ENCODE data around the gene BMPR1A. TPM values are rescaled to one million over a fixed set of nuclear protein-coding genes. Genes with fewer than 3 reads are reported as not detected.
A peak's percentile ranks its signal among the peaks of the same experiment; 100 is the strongest.

Gene BMPR1A
- total and polyA plus RNA-seq, 2 of the 13 experiments (the other 11 are each of a cell fraction or from before 2014, with no cell fraction given) = 17.8 to 44.2 TPM

DNA sequence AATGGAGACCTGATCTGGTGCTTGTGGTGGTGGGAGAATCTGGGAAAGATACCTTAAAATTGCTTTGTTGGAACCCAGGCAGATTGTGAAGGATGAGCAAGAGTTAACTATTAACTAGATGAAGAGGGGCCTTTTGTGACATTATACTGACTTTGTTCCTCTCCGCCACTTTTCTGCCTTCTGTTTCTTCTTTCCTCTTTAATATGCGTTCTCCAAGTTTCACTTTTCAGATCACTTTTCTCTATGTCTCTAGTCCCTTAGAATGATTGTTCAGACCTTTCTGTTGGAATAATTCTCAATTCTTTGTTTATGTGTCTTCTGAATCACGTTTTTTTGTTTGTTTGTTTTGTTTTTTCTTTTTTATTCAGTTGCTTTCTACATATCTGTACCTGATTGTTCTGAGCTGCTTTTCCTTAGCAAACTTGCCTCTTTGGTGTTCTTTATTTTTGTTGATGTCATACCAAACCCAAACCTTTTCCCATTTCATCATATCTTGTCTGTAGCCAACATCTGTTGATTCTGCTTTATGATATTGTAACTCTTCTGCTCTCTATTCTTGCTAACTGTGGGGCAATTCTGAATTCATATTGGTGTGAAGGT, 2.8 kb downstream of the BMPR1A start (continued):
- TF ChIP-seq, protein P1, sequence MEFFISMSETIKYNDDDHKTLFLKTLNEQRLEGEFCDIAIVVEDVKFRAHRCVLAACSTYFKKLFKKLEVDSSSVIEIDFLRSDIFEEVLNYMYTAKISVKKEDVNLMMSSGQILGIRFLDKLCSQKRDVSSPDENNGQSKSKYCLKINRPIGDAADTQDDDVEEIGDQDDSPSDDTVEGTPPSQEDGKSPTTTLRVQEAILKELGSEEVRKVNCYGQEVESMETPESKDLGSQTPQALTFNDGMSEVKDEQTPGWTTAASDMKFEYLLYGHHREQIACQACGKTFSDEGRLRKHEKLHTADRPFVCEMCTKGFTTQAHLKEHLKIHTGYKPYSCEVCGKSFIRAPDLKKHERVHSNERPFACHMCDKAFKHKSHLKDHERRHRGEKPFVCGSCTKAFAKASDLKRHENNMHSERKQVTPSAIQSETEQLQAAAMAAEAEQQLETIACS (CRISPR knock-in tag; IDR thresholded peaks at IDR 0.05) = no peak
- TF ChIP-seq ATM (IDR thresholded peaks at IDR 0.05; ENCODE audit: borderline replicate concordance) = no peak
- TF ChIP-seq TRIM24 (CRISPR knock-in tag; IDR thresholded peaks at IDR 0.05) = no peak
- TF ChIP-seq TCF7 (IDR thresholded peaks at IDR 0.05; ENCODE audit: low read depth) = peak; percentile 42; the same call in 1 of the 2 replicates
- TF ChIP-seq JUND (CRISPR knock-in tag; IDR thresholded peaks at IDR 0.05) = no peak
- TF ChIP-seq ZNF777 (CRISPR knock-in tag; IDR thresholded peaks at IDR 0.05) = no peak
- 0 out of 2 replicates have a peak, but pooled peaks have one; percentile 38 for TF ChIP-seq RBFOX2 (IDR thresholded peaks at IDR 0.05; ENCODE audit: low read depth, low read length)
- no peak for TF ChIP-seq NCOA5 (CRISPR knock-in tag; IDR thresholded peaks at IDR 0.05)
- no peak for TF ChIP-seq IKZF1 (IDR thresholded peaks at IDR 0.05)
- no peak for TF ChIP-seq POLR2A (IDR thresholded peaks at IDR 0.05; ENCODE audit: insufficient read depth in 1 of 2, low read depth in 2 of 2, low read length in 2 of 2)
- TF ChIP-seq, protein P2, sequence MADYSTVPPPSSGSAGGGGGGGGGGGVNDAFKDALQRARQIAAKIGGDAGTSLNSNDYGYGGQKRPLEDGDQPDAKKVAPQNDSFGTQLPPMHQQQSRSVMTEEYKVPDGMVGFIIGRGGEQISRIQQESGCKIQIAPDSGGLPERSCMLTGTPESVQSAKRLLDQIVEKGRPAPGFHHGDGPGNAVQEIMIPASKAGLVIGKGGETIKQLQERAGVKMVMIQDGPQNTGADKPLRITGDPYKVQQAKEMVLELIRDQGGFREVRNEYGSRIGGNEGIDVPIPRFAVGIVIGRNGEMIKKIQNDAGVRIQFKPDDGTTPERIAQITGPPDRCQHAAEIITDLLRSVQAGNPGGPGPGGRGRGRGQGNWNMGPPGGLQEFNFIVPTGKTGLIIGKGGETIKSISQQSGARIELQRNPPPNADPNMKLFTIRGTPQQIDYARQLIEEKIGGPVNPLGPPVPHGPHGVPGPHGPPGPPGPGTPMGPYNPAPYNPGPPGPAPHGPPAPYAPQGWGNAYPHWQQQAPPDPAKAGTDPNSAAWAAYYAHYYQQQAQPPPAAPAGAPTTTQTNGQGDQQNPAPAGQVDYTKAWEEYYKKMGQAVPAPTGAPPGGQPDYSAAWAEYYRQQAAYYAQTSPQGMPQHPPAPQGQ (CRISPR knock-in tag; IDR thresholded peaks at IDR 0.05; ENCODE audit: borderline replicate concordance) = no peak
- no peak for TF ChIP-seq ATAD3A (CRISPR knock-in tag; IDR thresholded peaks at IDR 0.05)
- TF ChIP-seq, protein P3, sequence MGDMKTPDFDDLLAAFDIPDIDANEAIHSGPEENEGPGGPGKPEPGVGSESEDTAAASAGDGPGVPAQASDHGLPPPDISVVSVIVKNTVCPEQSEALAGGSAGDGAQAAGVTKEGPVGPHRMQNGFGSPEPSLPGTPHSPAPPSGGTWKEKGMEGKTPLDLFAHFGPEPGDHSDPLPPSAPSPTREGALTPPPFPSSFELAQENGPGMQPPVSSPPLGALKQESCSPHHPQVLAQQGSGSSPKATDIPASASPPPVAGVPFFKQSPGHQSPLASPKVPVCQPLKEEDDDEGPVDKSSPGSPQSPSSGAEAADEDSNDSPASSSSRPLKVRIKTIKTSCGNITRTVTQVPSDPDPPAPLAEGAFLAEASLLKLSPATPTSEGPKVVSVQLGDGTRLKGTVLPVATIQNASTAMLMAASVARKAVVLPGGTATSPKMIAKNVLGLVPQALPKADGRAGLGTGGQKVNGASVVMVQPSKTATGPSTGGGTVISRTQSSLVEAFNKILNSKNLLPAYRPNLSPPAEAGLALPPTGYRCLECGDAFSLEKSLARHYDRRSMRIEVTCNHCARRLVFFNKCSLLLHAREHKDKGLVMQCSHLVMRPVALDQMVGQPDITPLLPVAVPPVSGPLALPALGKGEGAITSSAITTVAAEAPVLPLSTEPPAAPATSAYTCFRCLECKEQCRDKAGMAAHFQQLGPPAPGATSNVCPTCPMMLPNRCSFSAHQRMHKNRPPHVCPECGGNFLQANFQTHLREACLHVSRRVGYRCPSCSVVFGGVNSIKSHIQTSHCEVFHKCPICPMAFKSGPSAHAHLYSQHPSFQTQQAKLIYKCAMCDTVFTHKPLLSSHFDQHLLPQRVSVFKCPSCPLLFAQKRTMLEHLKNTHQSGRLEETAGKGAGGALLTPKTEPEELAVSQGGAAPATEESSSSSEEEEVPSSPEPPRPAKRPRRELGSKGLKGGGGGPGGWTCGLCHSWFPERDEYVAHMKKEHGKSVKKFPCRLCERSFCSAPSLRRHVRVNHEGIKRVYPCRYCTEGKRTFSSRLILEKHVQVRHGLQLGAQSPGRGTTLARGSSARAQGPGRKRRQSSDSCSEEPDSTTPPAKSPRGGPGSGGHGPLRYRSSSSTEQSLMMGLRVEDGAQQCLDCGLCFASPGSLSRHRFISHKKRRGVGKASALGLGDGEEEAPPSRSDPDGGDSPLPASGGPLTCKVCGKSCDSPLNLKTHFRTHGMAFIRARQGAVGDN (CRISPR knock-in tag; IDR thresholded peaks at IDR 0.05) = no peak
- TF ChIP-seq ATF7 (IDR thresholded peaks at IDR 0.05) = 0 out of 2 replicates have a peak, but pooled peaks have one; percentile 28
- TF ChIP-seq ATF7 (CRISPR knock-in tag; IDR thresholded peaks at IDR 0.05) = no peak
- no peak for TF ChIP-seq HMG20B (CRISPR knock-in tag; conservative IDR thresholded peaks at IDR 0.05)
- TF ChIP-seq ZNF850 (CRISPR knock-in tag; conservative IDR thresholded peaks at IDR 0.05) = no peak
- TF ChIP-seq, protein P4, sequence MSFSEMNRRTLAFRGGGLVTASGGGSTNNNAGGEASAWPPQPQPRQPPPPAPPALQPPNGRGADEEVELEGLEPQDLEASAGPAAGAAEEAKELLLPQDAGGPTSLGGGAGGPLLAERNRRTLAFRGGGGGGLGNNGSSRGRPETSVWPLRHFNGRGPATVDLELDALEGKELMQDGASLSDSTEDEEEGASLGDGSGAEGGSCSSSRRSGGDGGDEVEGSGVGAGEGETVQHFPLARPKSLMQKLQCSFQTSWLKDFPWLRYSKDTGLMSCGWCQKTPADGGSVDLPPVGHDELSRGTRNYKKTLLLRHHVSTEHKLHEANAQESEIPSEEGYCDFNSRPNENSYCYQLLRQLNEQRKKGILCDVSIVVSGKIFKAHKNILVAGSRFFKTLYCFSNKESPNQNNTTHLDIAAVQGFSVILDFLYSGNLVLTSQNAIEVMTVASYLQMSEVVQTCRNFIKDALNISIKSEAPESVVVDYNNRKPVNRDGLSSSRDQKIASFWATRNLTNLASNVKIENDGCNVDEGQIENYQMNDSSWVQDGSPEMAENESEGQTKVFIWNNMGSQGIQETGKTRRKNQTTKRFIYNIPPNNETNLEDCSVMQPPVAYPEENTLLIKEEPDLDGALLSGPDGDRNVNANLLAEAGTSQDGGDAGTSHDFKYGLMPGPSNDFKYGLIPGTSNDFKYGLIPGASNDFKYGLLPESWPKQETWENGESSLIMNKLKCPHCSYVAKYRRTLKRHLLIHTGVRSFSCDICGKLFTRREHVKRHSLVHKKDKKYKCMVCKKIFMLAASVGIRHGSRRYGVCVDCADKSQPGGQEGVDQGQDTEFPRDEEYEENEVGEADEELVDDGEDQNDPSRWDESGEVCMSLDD (CRISPR knock-in tag; IDR thresholded peaks at IDR 0.05; ENCODE audit: borderline replicate concordance) = no peak
- TF ChIP-seq DR1 (CRISPR knock-in tag; IDR thresholded peaks at IDR 0.05) = no peak
- 0 out of 2 replicates have a peak, but pooled peaks have one; percentile 20 for TF ChIP-seq NCOR1 (IDR thresholded peaks at IDR 0.05; ENCODE audit: borderline replicate concordance, low read length)
- TF ChIP-seq PCBP2 (optimal IDR thresholded peaks at IDR 0.05; ENCODE audit: low read depth, low read length, poor library complexity, severe bottlenecking) = no peak

All from HepG2 (cell line).